Prostate gland (tissue), 2 donors: ENCODE results near the gene ATOSA. TPM values are rescaled to one million over a fixed set of nuclear protein-coding genes. Genes with fewer than 3 reads are reported as not detected.

Experiments
- DNase-seq: peaks from one replicate; pipeline ENCODE4 v3.0.0-alpha.2; 2019; ENCODE audit warnings: low spot score
- H3K27ac ChIP-seq, 2 donors: fragments of 200-600 bp; sonication (generic); 2 replicates each; pipeline ENCODE4 v1.5.1; 2017 to 2019
- H3K27me3 ChIP-seq: fragments of 200-600 bp; sonication (generic); replicated peaks from 2 replicates; pipeline ENCODE4 v1.5.1; 2019; ENCODE audit not compliant: insufficient read depth
- H3K36me3 ChIP-seq, 2 donors: fragments of 200-600 bp; sonication (generic); 1 replicate in 1 of 2; 2 replicates in 1 of 2; pipeline versions ENCODE4 v1.5.1 to v1.8.1; 2017 to 2019
- H3K4me1 ChIP-seq: fragments of 200-600 bp; sonication (generic); replicated peaks from 2 replicates; pipeline ENCODE4 v1.5.1; 2019
- H3K4me3 ChIP-seq, 2 donors: fragments of 200-600 bp; sonication (generic); 2 replicates each; pipeline ENCODE4 v1.5.1; 2017 to 2019
- H3K9me3 ChIP-seq: fragments of 200-600 bp; sonication (generic); 2 replicates; pipeline ENCODE4 v1.5.1; 2017
- CTCF ChIP-seq, 4 experiments: fragments of 200-600 bp in 2 of 4; fragments of 450-650 bp in 2 of 4; sonication (generic) in 2 of 4; IDR thresholded peaks; 1 replicate in 3 of 4; 2 replicates in 1 of 4; pipeline ENCODE4 v1.5.1; 2016 to 2019; ENCODE audit warnings: antibody characterized with exemption in 4 of 4, mild to moderate bottlenecking in 2 of 4, moderate library complexity in 2 of 4
- POLR2A ChIP-seq: fragments of 450-650 bp; IDR thresholded peaks from one replicate; pipeline ENCODE4 v1.6.1; 2016; ENCODE audit warnings: antibody characterized with exemption, mild to moderate bottlenecking
- POLR2AphosphoS5 ChIP-seq: sonication (generic); formaldehyde crosslinking; IDR thresholded peaks from one replicate; pipeline ENCODE4 v1.6.1; 2017; ENCODE audit warnings: antibody characterized with exemption
- WGBS: methylation state at CpG from one replicate; pipeline ENCODE4 v1.1.5; 2018; 5-methylcytosine and 5-hydroxymethylcytosine counted together
- intact Hi-C: fragments of 100-400 bp; cut with DNase I; formaldehyde crosslinking; loops from one replicate; pipeline ENCODE4 v1.14.2; 2022
- total RNA-seq, 2 donors: library from RNA; depleted of rRNA; stranded (reverse); fragments of >200 nt; gene quantifications; one replicate each; pipeline ENCODE4 v1.1.0, GENCODE V29; 2016

The ATOSA gene
- total RNA-seq, 2 donors from 2014 or later, result 44.3 to 81.6 TPM

GRCh38 chr15:52667597-52667996, 11.6 kb downstream of the ATOSA start:
- Histone ChIP-seq H3K4me1 (no peaks in the 10 kb centered on the region), H3K4me3 (no peak overlapping the region), H3K36me3 (no peaks in the 10 kb centered on the region), H3K27ac (no peak overlapping the region), H3K27me3 (no peaks in the 10 kb centered on the region), H3K9me3 (no peaks in the 10 kb centered on the region)
- TF ChIP-seq POLR2A, result no peak
- no peak for TF ChIP-seq POLR2AphosphoS5
- no peak for TF ChIP-seq CTCF (IDR thresholded peaks at IDR 0.05)
- no peak for DNase-seq
- intact Hi-C loops, result no loop called here
- WGBS, result 72% methylated on average over 3 of the region's 3 CpGs

GRCh38 chr15:52663536-52664294, 15.5 kb downstream of the ATOSA start:
- no peaks in the 10 kb centered on the region for H3K4me1 ChIP-seq
- WGBS, result 89% methylated on average over 3 of the region's 3 CpGs
- no peak for DNase-seq
- H3K9me3 ChIP-seq, result no peaks in the 10 kb centered on the region
- H3K27me3 ChIP-seq, result no peaks in the 10 kb centered on the region
- no peak overlapping the region for H3K4me3 ChIP-seq
- no peak for TF ChIP-seq POLR2AphosphoS5
- TF ChIP-seq CTCF (IDR thresholded peaks at IDR 0.05), result no peak
- no peak for TF ChIP-seq POLR2A
- no peaks in the 10 kb centered on the region for H3K36me3 ChIP-seq
- no peak overlapping the region for H3K27ac ChIP-seq
- intact Hi-C loops, result no loop called here

- no peaks in the 10 kb centered on the region for H3K36me3 ChIP-seq
These were observed 17.3 kb downstream of the ATOSA start for GRCh38 chr15:52661909-52662308.

GRCh38 chr15:52660192-52660591, 19.0 kb downstream of the ATOSA start:
- Histone ChIP-seq H3K27me3 (no peaks in the 10 kb centered on the region), H3K4me3 (no peak overlapping the region), H3K27ac (no peak overlapping the region), H3K4me1 (peaks cover 3% of the 10 kb centered on the region), H3K36me3 (no peaks in the 10 kb centered on the region), H3K9me3 (no peaks in the 10 kb centered on the region)
- intact Hi-C loops, result no loop called here
- DNase-seq, result no peak
- 96% methylated on average over 3 of the region's 3 CpGs for WGBS
- TF ChIP-seq POLR2AphosphoS5 (no peak), POLR2A (no peak), CTCF (IDR thresholded peaks at IDR 0.05) (no peak)

More at GRCh38 chr15:52661909-52662308, 17.3 kb downstream of the ATOSA start:
- H3K9me3 ChIP-seq, result no peaks in the 10 kb centered on the region
- no peak overlapping the region for H3K4me3 ChIP-seq
- H3K27ac ChIP-seq, result no peak overlapping the region
- no peaks in the 10 kb centered on the region for H3K27me3 ChIP-seq
- intact Hi-C loops, result no loop called here
- TF ChIP-seq CTCF (IDR thresholded peaks at IDR 0.05) (no peak), POLR2AphosphoS5 (no peak), POLR2A (no peak)
- 97% methylated on average over 1 of the region's 1 CpG for WGBS
- DNase-seq, result no peak
- H3K4me1 ChIP-seq, result no peaks in the 10 kb centered on the region

- 88% methylated on average over 1 of the region's 1 CpG for WGBS
- TF ChIP-seq POLR2A, result no peak
- TF ChIP-seq POLR2AphosphoS5, result no peak
- TF ChIP-seq CTCF (IDR thresholded peaks at IDR 0.05), result no peak
- intact Hi-C loops, result no loop called here
These were observed 20.2 kb downstream of the ATOSA start for GRCh38 chr15:52658955-52659354.

More at GRCh38 chr15:52658955-52659354, 20.2 kb downstream of the ATOSA start:
- Histone ChIP-seq H3K27me3 (no peaks in the 10 kb centered on the region), H3K4me1 (peaks cover 3% of the 10 kb centered on the region), H3K36me3 (no peaks in the 10 kb centered on the region), H3K9me3 (no peaks in the 10 kb centered on the region), H3K27ac (no peak overlapping the region), H3K4me3 (no peak overlapping the region)
- DNase-seq, result no peak
